Gastrocnemius medialis (tissue), 4 donors: ENCODE data around the gene WNT16. TPM values are rescaled to one million over a fixed set of nuclear protein-coding genes. Genes with fewer than 3 reads are reported as not detected.

Experiments used
- ATAC-seq, 2 donors: fragments of 150-250 bp; one replicate each; pipeline ENCODE4 v1.9.1; 2016
- DNase-seq, 2 donors: peaks; one replicate each; pipeline ENCODE4 v3.0.0-alpha.2; 2019
- H3K27ac ChIP-seq, 4 donors: fragments of 200-600 bp; sonication (generic); 1 replicate in 1 of 4; 2 replicates in 3 of 4; pipeline ENCODE4 v1.5.1; 2016 to 2018; ENCODE audit warnings: mild to moderate bottlenecking in 2 of 4, moderate library complexity in 1 of 4
- H3K27me3 ChIP-seq, 3 donors: fragments of 200-600 bp; sonication (generic) in 2 of 3; 1 replicate in 1 of 3; 2 replicates in 2 of 3; pipeline versions ENCODE4 v1.5.1 to v1.6.0; 2016 to 2019; ENCODE audit warnings: mild to moderate bottlenecking in 1 of 3, moderate library complexity in 1 of 3
- H3K36me3 ChIP-seq, 2 donors: fragments of 200-600 bp; sonication (generic) in 1 of 2; one replicate each; pipeline ENCODE4 v1.5.1; 2017 to 2018
- H3K4me1 ChIP-seq, 2 donors: fragments of 200-600 bp; sonication (generic) in 1 of 2; one replicate each; pipeline ENCODE4 v1.5.1; 2016 to 2017; ENCODE audit warnings: mild to moderate bottlenecking in 2 of 2
- H3K4me3 ChIP-seq, 4 donors: fragments of 200-600 bp; sonication (generic) in 3 of 4; 1 replicate in 1 of 4; 2 replicates in 3 of 4; pipeline ENCODE4 v1.5.1; 2016 to 2019; ENCODE audit warnings: mild to moderate bottlenecking in 2 of 4
- H3K9me3 ChIP-seq, 3 donors: fragments of 200-600 bp; sonication (generic) in 2 of 3; 1 replicate in 1 of 3; 2 replicates in 2 of 3; pipeline ENCODE4 v1.5.1; 2016 to 2019
- POLR2A ChIP-seq, 2 donors: fragments of 450-650 bp; IDR thresholded peaks; one replicate each; pipeline ENCODE4 v1.6.1; 2017; ENCODE audit warnings: antibody characterized with exemption in 2 of 2, mild to moderate bottlenecking in 2 of 2, moderate library complexity in 2 of 2
- in situ Hi-C, 4 donors: fragments of 200-750 bp; cut with MboI; loops; one replicate each; pipeline versions ENCODE4 v1.15.0 to v1.8.0; 2017; ENCODE audit warnings: low sequenced_read_pairs in 4 of 4
- intact Hi-C: fragments of 100-400 bp; cut with DNase I; formaldehyde crosslinking; loops from one replicate; pipeline ENCODE4 v1.15.1; 2023; ENCODE audit warnings: low total_unique reads
- total RNA-seq, 4 donors: library from RNA; depleted of rRNA; stranded (reverse); fragments of >200 nt; gene quantifications; one replicate each; pipeline versions ENCODE4 v1.1.0 to v1.2.3, GENCODE V29; 2016
- TF ChIP-seq, protein P1 (sequence below), 5 experiments: fragments of 450-650 bp in 3 of 5; fragments of 200-600 bp in 2 of 5; sonication (generic) in 2 of 5; IDR thresholded peaks in 4 of 5; conservative IDR thresholded peaks in 1 of 5; 1 replicate in 4 of 5; 2 replicates in 1 of 5; pipeline ENCODE4 v1.5.1; 2016 to 2019; ENCODE audit warnings: antibody characterized with exemption in 5 of 5, mild to moderate bottlenecking in 3 of 5, moderate library complexity in 3 of 5

WNT16 gene
- total RNA-seq, 4 donors from 2014 or later, result 1.5 TPM; not detected in 3

DNA sequence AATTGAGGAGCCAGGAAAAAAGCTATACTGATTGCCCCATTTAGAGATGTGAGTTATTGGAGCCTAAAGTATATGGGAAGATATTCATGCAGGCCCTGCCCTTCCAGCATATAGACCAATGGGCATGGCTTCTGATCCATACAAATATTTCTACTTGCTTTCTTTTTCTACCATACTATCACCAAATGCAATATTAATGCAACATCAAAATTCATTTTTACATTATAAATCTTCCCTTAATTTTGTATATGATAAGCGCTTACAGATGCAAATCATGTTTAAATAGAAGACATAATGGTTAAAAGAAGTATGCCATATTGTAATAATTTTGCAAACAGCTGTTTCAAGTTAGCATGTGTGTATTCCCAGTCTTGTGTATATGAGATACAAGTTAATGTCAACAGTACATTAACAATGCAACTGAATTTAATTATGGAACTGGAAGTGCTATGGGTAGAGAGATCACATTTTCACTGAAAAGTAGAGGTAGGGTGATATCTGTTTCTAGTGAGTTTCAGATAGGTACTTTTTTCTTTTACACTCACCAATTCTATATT is 24.6 kb upstream of the WNT16 start:
- in situ Hi-C loops (no loop called here), intact Hi-C loops (no loop called here)
- ATAC-seq, result no peak

DNA sequence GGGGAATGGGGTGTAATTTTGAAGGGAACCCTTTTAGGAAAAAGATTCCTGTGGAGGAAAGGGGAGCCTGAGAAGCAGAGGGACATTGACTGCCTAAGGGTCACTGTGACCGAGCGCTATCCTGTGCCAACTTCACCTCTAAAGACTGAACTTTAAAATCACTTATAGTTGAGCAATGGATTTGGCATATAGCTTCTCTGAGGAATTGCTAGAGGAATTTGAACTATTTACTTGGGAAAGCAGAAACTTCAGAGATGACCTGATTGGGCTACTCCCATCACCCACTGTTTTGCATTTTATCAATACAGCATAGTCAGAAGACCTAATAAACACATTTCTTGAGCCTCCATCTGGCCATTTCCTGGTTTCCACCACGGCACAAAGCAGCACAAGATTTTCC is 23.7 kb upstream of the WNT16 start:
- Histone ChIP-seq H3K9me3 (no peaks in the 10 kb centered on the region), H3K27ac (no peak overlapping the region), H3K4me3 (no peak overlapping the region), H3K4me1 (no peaks in the 10 kb centered on the region), H3K27me3 (no peaks in the 10 kb centered on the region), H3K36me3 (no peaks in the 10 kb centered on the region)
- TF ChIP-seq, protein P1, sequence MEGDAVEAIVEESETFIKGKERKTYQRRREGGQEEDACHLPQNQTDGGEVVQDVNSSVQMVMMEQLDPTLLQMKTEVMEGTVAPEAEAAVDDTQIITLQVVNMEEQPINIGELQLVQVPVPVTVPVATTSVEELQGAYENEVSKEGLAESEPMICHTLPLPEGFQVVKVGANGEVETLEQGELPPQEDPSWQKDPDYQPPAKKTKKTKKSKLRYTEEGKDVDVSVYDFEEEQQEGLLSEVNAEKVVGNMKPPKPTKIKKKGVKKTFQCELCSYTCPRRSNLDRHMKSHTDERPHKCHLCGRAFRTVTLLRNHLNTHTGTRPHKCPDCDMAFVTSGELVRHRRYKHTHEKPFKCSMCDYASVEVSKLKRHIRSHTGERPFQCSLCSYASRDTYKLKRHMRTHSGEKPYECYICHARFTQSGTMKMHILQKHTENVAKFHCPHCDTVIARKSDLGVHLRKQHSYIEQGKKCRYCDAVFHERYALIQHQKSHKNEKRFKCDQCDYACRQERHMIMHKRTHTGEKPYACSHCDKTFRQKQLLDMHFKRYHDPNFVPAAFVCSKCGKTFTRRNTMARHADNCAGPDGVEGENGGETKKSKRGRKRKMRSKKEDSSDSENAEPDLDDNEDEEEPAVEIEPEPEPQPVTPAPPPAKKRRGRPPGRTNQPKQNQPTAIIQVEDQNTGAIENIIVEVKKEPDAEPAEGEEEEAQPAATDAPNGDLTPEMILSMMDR (IDR thresholded peaks at IDR 0.05 in 4 of 5, conservative IDR thresholded peaks at IDR 0.05 in 1 of 5), result no peak
- TF ChIP-seq POLR2A (IDR thresholded peaks at IDR 0.05), result no peak
- in situ Hi-C loops (no loop called here), intact Hi-C loops (no loop called here)
- ATAC-seq (no peak), DNase-seq (no peak)

More for the DNA sequence above, 24.6 kb upstream of the WNT16 start:
- no peak for DNase-seq
- no peak overlapping the region for H3K4me3 ChIP-seq
- H3K27me3 ChIP-seq, result no peaks in the 10 kb centered on the region
- H3K4me1 ChIP-seq, result no peaks in the 10 kb centered on the region
- H3K27ac ChIP-seq, result no peak overlapping the region
- H3K9me3 ChIP-seq, result no peaks in the 10 kb centered on the region
- TF ChIP-seq POLR2A (IDR thresholded peaks at IDR 0.05), result no peak
- TF ChIP-seq, protein P1 (IDR thresholded peaks at IDR 0.05 in 4 of 5, conservative IDR thresholded peaks at IDR 0.05 in 1 of 5), result no peak
- no peaks in the 10 kb centered on the region for H3K36me3 ChIP-seq

DNA sequence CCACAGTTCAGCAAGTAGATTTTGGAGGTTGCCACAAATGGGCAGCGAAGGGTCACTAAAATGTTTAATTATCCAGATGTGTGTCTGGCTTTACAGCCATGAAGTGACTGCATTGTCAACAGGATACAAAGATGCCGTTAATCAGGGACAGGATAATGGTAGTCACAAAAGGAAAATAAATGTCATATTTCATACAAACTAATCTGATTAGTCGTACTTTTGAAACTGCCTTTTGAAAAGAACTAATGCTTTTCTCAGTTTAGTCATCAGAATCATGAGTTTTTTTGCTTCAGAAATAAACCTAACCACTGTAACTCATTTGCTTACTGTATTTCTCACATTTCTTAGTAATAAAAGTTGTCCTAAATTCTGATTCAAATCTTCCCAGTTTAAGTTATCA is 22.2 kb upstream of the WNT16 start:
- no peaks in the 10 kb centered on the region for H3K27me3 ChIP-seq
- H3K9me3 ChIP-seq, result no peaks in the 10 kb centered on the region
- intact Hi-C loops (no loop called here), in situ Hi-C loops (no loop called here)
- DNase-seq, result no peak
- TF ChIP-seq, protein P1 (IDR thresholded peaks at IDR 0.05 in 4 of 5, conservative IDR thresholded peaks at IDR 0.05 in 1 of 5), result no peak
- no peak for TF ChIP-seq POLR2A (IDR thresholded peaks at IDR 0.05)
- no peaks in the 10 kb centered on the region for H3K36me3 ChIP-seq
- H3K4me1 ChIP-seq, result no peaks in the 10 kb centered on the region
- H3K27ac ChIP-seq, result no peak overlapping the region
- no peak for ATAC-seq
- H3K4me3 ChIP-seq, result no peak overlapping the region

DNA sequence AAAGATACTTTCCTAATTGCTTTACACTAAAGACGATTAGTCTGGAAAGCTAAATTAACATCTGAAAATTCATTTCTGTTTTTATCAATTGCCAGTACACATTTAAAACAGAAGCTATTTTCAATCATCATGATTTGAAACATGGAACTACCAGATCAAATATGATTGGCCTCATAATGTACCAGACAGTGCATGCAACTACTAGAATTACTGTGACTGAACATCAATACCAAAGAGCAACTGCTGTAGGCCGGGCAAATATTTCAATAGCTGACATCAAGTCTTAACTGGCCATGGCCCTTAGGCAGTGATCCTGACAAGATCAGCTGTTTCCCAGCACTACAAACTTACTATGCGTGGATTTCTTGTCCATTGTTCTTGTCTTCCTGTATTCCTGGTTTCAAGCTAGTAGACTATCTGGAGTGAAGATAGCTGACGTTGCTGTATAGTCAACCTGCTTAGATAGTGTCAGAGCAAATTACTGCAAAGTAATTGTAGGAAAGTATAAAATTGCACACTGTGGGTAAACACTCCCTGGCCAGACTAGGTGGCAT is 21.7 kb upstream of the WNT16 start:
- H3K4me3 ChIP-seq, result no peak overlapping the region
- H3K36me3 ChIP-seq, result no peaks in the 10 kb centered on the region
- H3K27me3 ChIP-seq, result no peaks in the 10 kb centered on the region
- no peak overlapping the region for H3K27ac ChIP-seq
- TF ChIP-seq POLR2A (IDR thresholded peaks at IDR 0.05), result no peak
- TF ChIP-seq, protein P1 (IDR thresholded peaks at IDR 0.05 in 4 of 5, conservative IDR thresholded peaks at IDR 0.05 in 1 of 5), result no peak
- ATAC-seq (no peak), DNase-seq (no peak)
- in situ Hi-C loops (no loop called here), intact Hi-C loops (no loop called here)
- no peaks in the 10 kb centered on the region for H3K9me3 ChIP-seq
- no peaks in the 10 kb centered on the region for H3K4me1 ChIP-seq
